Measurements from ENCODE around the gene PSD2. TPM values are rescaled to one million over a fixed set of nuclear protein-coding genes. Genes with fewer than 3 reads are reported as not detected.

Gene PSD2
- total RNA-seq, 1 donor from 2014 or later = 0.68 TPM

DNA sequence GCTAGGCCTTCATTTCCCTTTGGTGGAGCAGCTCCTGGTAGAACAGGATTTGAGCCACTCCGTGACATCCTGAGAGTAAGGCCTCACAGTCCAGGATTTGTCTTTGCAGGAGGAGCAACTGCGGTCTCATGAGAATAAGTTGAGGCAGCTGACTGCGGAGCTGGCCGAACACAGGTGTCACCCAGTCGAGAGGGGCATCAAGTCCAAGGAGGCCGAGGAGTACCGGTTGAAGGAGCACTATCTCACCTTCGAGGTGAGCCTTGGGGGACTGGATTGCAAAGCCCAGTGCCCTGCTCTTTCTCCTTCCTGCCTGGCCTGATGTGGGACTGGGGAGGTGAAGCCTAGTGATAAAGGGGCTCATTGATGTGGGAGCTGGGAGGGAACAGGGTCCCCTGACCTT lies 44.3 kb downstream of the PSD2 start:
- no peaks in the 10 kb centered on the region for H3K4me1 Mint-ChIP-seq
- no peaks in the 10 kb centered on the region for H3K36me3 Mint-ChIP-seq (ENCODE audit: low read depth)
- no peaks in the 10 kb centered on the region for H3K9me3 Mint-ChIP-seq
- DNase-seq (ENCODE audit: low read depth, low spot score) = no peak
- TF ChIP-seq, protein P1, sequence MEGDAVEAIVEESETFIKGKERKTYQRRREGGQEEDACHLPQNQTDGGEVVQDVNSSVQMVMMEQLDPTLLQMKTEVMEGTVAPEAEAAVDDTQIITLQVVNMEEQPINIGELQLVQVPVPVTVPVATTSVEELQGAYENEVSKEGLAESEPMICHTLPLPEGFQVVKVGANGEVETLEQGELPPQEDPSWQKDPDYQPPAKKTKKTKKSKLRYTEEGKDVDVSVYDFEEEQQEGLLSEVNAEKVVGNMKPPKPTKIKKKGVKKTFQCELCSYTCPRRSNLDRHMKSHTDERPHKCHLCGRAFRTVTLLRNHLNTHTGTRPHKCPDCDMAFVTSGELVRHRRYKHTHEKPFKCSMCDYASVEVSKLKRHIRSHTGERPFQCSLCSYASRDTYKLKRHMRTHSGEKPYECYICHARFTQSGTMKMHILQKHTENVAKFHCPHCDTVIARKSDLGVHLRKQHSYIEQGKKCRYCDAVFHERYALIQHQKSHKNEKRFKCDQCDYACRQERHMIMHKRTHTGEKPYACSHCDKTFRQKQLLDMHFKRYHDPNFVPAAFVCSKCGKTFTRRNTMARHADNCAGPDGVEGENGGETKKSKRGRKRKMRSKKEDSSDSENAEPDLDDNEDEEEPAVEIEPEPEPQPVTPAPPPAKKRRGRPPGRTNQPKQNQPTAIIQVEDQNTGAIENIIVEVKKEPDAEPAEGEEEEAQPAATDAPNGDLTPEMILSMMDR (conservative IDR thresholded peaks at IDR 0.05) = no peak
- no peak overlapping the region for H3K27ac Mint-ChIP-seq (ENCODE audit: unreplicated experiment)
- no peak overlapping the region for H3K4me3 Mint-ChIP-seq
- peaks cover 21% of the 10 kb centered on the region for H3K27me3 Mint-ChIP-seq (ENCODE audit: low read depth)

DNA sequence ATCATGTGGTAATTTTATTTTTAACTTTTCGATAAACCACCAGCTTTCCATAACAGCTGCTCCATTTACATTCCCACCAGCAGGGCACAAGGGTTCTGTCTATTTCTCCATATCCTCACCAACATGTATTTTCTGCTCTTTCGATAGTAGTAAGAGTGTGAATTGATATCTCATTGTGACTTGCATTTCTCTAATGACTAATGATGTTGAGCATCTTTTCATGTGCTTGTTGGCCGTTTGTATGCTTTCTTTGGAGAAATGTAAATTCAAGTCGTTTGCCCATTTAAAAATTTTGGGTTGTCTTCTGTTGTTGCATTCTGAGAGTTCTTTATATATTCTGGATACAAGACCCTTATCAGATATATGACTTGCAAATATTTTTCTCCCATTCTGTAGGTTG lies 45.9 kb downstream of the PSD2 start:
- Mint-ChIP-seq H3K4me1 (no peaks in the 10 kb centered on the region), H3K9me3 (no peaks in the 10 kb centered on the region), H3K27me3 (ENCODE audit: low read depth) (peaks cover 29% of the 10 kb centered on the region), H3K36me3 (ENCODE audit: low read depth) (no peaks in the 10 kb centered on the region), H3K4me3 (no peak overlapping the region), H3K27ac (ENCODE audit: unreplicated experiment) (no peak overlapping the region)
- TF ChIP-seq, protein P1 (conservative IDR thresholded peaks at IDR 0.05) = no peak
- no peak for DNase-seq (ENCODE audit: low read depth, low spot score)

DNA sequence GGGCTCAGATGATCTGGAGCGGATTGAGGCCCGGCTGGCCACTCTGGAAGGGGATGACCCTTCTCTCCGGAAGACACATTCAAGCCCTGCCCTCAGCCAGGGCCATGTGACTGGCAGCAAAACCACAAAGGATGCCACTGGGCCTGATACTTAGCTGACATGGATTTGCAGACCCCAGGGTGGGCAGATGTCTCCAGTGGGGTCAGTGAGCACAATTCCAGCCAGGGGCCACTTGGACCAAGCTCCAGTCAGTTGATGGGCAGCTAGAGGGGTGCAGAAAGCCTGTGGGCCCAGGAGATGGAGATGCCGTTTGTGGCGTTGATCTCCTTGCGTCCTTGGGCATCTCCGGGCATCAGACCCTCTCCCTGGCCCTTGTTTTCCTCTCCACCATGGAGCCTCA lies 46.7 kb downstream of the PSD2 start:
- TF ChIP-seq, protein P1 (conservative IDR thresholded peaks at IDR 0.05) = no peak
- no peak overlapping the region for H3K4me3 Mint-ChIP-seq
- H3K27me3 Mint-ChIP-seq (ENCODE audit: low read depth) = peaks cover 37% of the 10 kb centered on the region
- no peak for DNase-seq (ENCODE audit: low read depth, low spot score)
- no peaks in the 10 kb centered on the region for H3K4me1 Mint-ChIP-seq
- no peak overlapping the region for H3K27ac Mint-ChIP-seq (ENCODE audit: unreplicated experiment)
- H3K36me3 Mint-ChIP-seq (ENCODE audit: low read depth) = no peaks in the 10 kb centered on the region
- H3K9me3 Mint-ChIP-seq = no peaks in the 10 kb centered on the region

DNA sequence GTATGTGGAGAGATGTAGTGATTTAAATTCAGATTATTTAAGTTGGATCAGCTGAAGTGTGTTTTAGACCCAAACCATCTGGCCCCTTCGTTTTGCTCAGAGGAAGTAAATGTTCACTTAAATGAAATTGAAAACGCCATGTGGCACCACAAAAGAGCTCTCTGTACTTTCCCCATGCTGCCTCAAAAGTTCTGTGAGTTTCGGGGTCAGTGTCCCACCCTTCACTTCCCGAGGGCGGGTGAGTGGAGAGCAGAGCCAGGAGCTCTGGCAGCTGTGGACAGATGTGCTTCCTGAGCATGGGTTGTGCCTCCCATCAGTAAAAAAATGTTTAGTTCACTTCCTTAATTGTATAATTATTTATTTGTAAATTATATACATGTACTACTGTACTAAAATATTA lies 48.4 kb downstream of the PSD2 start:
- Mint-ChIP-seq H3K4me1 (peaks cover 3% of the 10 kb centered on the region), H3K9me3 (no peaks in the 10 kb centered on the region), H3K4me3 (no peak overlapping the region), H3K27me3 (ENCODE audit: low read depth) (peaks cover 44% of the 10 kb centered on the region), H3K27ac (ENCODE audit: unreplicated experiment) (no peak overlapping the region), H3K36me3 (ENCODE audit: low read depth) (no peaks in the 10 kb centered on the region)
- TF ChIP-seq, protein P1 (conservative IDR thresholded peaks at IDR 0.05) = no peak
- DNase-seq (ENCODE audit: low read depth, low spot score) = no peak

DNA sequence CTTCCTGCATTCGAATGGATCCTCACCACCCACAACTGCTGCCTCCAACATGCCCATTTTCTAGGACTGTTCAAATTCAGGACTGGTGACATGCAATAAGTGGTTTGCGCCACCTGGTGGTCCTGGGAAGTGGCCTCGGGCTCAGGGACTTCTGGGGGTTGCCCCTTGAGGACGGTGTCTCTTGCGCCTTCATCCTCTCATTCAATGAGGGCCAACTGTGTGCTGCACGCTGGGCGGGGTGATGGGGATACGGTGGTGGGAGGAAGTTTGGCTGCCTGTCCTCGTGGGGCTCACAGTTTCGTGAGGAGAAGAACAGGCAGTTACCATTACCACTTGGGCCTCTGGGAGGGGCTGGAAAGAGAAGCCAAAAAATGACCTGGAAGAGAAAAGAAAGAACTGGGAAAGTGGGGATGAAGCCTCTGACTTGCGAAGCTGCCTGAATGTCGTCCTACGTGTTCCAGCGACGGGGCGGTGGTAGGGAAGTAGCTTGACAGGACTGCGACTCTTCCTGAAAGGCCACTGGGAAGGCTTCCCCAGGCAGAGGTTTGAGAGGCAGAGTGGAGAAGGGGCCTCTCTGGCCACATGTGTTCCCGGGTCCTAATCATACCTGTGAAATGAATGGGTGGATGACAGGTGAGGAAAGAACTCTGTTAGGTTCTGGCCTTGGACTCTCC lies 49.0 kb downstream of the PSD2 start:
- DNase-seq (ENCODE audit: low read depth, low spot score) = peak; percentile 91

More for the DNA sequence above, 49.0 kb downstream of the PSD2 start:
- TF ChIP-seq, protein P1 (conservative IDR thresholded peaks at IDR 0.05) = peak; percentile 82
- peaks cover 3% of the 10 kb centered on the region for H3K4me1 Mint-ChIP-seq
- peak overlapping the region; percentile 65 for H3K4me3 Mint-ChIP-seq
- H3K27me3 Mint-ChIP-seq (ENCODE audit: low read depth) = peaks cover 50% of the 10 kb centered on the region
- H3K9me3 Mint-ChIP-seq = no peaks in the 10 kb centered on the region
- no peaks in the 10 kb centered on the region for H3K36me3 Mint-ChIP-seq (ENCODE audit: low read depth)
- H3K27ac Mint-ChIP-seq (ENCODE audit: unreplicated experiment) = no peak overlapping the region

Measured in neural crest cell (in vitro differentiated cells).